HG03139 (cell line): ENCODE measurements around the gene AGT.

Source experiments
- ATAC-seq: cut with Tn5 transposase; IDR thresholded peaks from one replicate; pipeline ENCODE4 v1.9.1; 2021; ENCODE audit not compliant: unreplicated experiment

The AGT gene

DNA sequence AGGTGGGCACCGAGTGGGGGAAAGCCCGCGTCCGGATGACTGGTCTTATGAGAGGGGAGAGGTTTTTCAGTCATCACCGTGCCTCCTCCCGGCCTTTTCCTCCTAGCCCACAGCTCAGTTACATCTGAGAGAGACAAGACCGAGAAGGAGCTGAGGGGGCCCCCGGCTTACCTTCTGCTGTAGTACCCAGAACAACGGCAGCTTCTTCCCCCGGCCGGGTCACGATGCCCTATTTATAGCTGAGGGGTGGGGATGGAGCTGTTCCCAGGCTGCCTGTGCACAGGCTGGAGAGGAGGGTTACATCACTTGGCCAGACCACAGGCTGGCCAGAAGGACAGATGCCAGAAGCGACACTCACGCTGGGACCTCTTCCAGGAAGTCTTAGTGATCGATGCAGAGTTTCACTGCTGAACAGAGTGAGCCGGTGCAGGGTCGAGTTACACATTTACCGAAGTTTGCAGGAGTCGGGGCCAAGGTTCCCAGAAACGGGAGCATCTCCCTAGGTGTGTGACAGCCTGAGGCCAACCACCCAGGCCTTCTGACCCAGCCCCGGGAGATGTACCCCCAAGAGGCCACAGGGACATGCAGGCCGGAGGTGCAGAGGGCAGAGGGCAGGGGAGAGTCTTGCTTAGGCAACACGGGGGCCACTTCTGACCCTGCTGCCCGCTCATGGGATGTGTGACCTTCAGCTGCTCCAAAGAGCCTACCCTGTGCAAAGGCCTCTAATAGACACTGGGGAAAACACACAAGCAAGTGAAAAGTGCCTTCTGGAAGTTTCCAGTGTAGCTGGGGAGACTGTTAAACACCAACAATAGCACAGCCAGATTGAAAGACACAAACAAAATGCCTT lies at the start of gene AGT:
AGT (minus strand) TSS at position 208 of the 850 bp plus-strand sequence. CDS start 3,299 bp downstream, outside the sequence.
- no peak for ATAC-seq

DNA sequence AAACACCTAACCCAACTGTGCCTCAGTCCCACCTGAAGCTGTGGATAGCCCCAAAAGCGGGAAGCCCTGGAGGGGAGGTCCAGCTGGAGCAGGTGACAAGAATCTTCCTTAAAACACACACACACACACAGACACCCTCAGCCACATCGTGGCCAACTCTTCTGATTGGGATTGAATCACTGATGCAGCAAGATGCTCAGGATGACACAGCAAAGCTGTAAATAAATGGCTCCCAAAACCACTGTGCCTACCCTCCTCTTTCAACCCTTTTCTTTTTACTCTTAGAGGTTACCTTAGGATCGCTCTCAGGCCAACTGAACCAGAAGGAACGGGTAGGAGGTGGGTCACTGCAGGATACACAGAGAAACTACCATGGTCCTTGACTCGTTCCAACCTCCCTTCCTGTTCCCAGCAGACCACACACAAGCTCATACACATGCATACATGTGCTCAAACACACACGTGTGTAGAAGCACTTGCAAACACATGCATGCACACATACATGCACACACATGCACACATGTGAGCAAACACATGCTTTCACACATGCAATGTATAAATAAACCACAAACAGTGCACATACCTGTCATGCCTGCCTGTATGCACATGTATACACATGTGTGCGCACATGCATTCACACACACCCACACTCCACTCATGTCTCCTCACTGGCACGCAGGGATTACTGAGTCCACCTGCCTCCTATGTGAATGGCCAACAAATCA lies 47.7 kb upstream of the AGT start:
- no peak for ATAC-seq

DNA sequence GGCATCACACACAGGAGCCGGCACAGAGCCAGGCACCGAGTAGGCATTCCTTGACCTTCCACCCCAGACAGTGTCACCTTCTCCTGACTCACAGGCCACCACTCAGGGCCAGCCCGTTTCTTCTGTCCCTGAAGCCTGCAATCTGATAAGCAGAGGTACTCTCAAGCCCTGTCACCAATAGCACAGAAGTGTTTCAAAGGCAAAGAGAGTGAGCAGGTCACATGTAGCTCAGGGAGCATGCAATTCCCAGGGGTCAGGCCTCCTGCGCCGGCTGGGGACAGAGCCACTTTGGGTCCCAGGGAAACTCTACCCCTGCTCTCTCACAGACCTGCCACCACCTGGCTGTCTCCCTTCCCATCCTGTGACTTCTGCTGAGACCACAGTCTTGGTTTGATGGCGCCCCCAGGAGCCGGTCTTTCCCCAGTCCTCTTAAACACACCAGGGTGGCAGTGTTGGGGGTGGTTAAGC lies 46.5 kb upstream of the AGT start:
- no peak for ATAC-seq

DNA sequence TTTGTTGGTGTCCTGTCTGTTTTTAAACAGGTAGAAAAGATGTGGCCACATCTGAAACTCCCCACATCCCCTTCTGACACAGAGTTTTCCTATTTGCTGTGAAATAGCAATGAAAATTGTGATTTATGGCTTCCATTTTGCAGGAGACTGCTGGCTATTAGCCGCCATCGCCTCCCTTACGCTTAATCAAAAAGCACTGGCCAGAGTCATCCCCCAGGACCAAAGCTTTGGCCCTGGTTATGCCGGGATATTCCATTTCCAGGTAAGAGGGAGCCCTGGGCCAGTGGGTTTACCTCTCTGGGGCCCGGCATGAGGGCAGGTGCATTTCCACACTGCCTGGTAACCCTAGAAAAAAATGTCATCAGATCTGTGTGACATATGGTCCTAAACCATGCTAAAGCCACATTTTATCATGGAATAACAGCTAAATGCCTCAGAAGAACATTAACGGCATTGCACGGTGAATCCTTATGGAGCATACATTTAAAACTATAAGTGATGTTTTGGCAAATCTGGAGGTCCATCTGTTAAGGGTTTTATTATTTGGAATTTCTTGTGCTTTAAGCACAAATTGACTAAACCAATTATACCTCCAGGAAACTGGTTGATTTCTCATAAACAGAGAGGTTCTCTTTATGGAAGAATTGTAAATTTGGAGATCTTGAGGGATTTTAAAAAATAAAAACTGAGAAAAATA lies 45.6 kb upstream of the AGT start:
- no peak for ATAC-seq

DNA sequence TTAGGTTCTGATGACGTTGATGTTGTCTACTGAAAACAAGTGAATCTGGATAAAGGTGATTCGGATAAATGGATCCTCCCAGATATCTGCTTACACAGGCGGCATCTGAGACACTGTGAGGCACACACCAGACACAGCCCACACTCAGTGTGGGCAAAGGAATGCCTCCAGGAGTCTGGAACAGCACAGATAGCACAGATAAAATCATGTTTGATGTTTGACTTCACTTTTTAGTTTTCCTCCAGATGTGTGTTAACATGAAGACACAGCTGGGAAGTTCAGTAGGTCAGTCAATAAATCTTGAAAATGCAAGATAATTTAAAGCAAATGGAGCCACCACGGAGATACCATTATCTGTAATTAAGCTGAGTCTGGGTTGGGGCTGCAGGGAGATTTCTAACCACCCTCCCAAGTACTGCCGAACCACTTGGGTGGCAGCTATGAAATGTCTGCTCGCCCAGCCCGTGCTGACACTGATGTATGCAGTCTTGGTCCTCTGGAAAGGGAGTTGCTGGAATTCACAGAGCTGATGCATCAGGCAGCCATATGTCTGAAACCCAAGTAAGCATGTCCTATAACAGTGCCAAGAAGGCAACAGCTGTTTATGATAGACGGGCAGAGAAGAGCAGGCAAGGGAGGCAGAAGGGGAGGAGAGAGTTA lies 44.9 kb upstream of the AGT start:
- ATAC-seq = no peak

DNA sequence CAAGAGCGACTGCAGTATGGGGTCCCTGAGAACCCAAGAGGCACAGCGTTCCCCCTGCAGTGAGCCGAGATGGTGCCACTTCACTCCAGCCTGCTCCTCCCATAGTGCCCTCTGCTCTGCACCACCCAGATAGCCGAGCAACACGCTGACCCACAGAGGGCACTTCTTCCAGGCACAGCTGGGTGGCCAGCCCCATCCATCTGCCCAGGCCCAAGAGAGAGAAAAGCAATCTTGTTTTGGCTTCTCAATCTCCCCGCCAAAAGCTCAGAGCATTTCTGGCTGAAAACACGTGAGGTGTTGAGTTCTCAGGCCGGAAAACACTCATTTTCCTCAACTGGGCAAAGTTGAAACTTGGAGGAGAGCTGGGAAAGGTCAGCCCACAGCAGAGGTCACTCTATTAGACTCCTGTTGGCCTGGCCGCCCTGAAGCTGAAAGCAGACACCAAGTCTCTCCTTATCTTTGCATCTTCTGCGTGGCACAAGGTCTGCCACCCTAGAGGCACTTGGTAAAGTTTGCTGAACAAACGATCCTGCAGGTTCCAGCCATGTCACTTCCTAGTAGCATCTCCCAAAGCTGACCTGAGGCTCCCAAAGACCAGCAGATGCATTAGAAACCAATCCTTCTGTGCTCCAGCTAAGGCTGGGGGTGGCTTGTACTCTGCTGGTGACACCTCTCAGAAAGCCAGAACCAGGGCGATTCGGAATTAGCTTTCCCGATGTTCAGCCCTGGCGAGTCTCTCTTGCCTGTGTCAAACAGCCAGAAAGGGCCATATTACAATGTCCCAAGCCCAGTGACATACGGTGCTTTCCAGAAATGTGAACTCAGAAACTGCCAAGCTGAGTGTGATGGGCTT lies 44.2 kb upstream of the AGT start:
- ATAC-seq = no peak

DNA sequence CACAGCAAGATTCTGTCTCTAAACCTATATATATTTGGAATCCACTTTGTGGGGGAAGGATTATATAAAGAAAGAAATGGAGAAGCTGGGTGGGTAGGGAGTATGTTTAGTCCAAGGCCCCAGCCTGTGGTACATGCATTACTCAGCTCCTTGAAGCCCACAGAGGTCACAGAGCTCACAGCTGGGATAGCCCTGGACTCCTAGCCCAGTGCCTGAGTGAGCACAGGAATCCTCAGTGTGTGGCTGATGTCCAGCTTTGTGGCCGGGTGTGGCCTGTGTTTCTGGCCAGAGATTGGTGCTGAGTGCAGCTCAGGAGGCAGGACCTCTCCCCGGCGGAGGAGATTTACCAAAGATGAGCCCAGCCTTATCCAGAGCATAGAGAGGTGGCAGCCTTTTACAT lies 40.9 kb upstream of the AGT start:
- no peak for ATAC-seq

DNA sequence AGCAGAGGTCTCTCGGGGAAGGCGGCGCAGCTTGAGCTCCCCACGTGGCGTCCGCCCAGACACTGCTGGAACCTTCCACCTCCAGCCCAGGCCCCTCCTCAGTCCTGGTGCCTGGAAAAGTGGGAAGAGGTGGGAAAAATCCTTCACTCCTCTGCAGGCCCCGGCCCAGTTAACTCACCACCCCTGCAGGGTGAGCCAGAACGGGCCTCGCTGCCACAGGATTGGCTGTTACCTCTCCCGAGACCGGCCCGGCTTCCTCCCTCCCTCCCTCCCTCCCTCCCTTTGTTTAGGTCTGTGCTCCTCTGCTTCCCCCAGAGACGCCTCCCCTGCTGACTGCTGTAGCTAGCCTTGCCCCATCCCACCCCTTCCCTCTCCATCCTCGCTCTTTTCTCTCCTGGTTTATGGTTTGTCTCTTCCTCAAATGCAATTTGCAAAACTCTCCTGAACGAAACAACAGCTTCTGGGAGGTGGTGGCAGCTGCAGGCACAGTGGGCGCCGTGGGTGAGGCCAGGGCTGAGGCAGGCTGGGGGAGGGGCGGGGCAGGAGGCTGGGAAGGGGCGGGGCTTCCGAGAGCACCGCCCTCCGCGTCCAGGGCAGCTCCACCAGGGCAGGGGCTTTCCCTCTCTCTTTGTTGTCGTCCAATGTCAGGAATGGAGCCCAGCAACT lies 39.8 kb upstream of the AGT start:
- no peak for ATAC-seq

DNA sequence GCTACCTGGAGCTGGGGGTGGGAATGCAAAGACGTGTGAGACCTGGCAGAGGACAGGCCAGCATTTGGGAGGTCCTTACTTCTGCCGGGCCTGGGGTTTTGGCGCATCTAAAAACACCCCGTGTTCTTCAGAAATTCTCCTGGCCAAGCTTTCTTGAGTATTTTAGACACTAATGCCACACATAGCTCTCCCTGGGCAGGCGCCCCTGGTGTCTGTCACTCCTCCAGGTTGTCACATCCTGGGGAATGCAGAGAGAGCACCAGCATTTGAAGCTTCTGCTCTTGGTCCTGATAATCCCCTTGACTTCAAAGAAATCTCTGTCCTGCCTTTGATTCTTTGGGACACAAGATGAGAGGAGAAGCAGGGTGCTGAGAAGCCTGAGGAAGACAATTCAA lies 39.3 kb upstream of the AGT start:
- no peak for ATAC-seq

DNA sequence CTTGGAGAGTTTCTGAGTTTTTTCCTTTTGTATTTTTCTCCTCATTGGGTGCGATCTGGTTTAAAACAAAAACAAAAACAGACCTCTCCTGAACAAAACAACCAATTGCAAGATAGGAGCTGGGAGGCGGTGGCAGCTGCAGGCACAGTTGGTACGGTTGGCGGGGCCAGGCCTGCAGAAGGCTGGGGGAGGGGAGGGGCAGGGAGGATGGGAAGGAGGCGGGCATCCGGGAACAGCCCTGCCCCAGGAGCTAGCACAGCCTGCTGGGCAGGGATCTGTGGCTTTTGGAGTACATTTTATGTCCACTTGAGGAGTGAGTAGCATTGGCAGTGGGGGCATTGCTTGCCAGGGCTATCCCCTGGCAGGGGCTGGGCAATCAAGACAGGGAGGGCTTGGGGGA lies 38.5 kb upstream of the AGT start:
- no peak for ATAC-seq

DNA sequence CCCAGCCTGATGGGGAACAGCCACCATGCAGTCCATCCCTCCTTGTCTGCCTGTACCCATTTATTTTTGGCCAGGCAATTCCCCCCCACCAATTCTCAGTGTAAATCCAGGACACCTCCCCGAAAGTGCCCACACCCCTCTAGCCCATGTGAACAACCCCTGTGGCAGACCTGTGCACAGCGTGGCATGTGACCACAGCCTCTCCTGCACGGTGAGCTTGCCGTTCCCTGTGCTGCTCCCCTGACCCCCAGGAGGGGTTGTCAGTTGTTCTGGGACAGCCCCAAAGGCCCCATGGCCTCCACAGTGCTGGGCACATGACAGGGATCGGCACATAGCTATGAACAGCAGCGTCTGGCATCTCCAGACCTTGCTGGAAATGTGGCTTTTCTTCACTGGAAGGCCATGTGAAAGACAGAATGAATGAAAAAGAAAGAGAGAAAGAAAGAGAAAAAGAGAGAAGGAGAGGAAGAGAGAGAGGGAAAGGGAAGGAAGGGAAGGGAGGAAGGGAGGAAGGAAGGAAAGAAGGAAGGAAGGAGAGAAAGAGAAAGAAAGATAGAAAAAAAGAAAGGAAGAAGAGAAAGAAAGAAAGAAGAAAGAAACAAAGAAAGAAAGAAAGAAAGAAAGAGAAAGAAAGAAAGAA lies 37.2 kb upstream of the AGT start:
- ATAC-seq = no peak

DNA sequence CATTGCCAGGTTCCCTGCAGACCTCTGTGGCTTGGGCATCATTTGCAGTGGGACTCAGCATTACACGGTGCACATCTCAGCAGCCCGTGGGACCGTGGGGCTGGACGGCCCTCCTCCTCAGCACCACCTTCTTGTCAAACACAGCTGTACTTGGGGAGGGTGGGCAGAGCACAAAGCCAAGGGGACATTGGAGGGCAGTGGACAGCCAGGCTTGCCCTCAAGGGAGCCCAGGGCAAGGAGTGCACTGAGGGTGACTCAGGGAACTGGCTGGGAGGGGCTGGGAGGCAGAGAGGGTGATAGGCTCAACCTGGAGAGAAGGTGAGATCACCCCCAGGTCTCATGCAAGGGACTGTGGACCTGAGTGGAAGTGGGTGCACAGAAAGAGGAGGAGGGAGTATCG lies 36.7 kb upstream of the AGT start:
- ATAC-seq = no peak

DNA sequence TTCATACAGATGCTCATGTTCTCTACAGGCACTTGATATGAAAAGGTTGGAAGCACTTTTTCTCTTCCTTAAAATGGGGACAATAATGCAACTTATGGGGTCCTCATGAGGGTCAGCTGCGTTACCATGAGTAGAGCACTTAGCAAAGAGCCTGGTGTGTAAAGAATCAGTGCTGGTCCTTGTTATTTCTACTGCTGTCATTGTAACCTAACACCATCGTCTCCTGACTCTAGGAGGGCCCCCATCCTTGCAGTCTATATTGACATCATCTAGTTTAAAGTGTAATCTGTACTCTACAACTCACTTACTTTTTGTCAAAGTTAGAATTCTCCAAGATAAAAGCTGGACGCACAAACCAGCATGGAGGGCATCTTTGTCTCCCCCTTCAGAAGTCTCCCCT lies 35.7 kb upstream of the AGT start:
- ATAC-seq = no peak

DNA sequence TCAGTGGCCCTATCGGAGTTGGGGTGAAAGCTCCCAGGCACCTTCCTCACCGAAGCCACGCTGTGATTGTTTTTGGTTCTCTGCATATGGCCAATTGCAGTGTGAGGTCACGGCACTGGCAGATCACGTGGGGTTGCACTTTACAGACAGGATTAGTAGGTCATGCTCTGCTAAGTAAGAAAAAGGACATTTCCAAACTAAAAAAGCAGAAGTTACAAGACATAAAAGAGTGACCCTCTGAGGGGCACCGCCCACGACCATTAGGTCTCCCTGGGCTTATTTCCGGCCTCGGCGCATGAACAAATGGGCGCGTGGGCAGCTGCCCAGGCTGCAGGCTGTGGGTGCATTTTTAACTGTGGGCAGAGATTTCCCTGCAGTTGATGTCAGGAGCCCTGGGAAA lies 35.2 kb upstream of the AGT start:
- ATAC-seq = no peak

DNA sequence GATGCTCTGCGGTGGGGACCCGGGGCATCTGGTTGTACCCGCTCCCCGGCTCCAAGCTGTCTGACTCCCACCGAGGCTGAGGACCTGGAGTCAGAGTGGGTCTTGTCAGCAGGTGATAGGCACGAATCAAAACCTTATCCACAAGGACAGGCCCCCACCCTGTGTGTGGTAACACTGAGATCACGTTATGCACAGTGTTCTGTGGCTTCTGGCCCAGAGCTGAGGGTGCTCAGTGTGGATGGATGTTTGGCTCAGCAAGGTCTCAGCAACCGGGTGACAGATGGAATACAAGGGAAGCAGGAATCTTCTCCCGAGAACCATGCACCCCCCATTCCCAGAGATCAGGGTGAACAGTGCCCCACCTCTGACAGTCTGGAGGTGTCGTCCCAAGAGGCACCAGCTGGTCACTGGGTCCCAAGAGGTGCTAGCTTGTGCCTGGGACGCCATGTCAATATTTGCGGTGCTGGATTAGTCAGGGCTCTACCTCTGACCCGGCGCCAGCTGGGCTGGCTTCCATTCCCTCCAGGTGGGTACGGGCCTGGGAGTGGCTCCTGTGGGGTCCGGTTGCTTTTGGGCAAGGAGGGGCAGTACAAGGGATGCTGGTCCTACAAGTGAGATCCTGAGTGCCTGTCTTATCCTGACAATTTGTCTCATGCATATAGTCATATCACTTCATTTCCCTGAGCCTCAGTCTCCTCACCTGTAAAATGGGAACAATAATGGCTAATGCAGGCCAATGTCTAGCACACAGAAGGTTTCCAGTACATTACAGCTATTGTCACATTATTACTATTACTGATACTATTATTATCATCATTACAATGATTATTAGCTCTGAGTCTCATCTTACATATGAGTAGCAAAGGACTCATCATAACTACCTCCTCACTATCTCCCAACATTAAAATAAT lies 34.2 kb upstream of the AGT start:
- no peak for ATAC-seq

DNA sequence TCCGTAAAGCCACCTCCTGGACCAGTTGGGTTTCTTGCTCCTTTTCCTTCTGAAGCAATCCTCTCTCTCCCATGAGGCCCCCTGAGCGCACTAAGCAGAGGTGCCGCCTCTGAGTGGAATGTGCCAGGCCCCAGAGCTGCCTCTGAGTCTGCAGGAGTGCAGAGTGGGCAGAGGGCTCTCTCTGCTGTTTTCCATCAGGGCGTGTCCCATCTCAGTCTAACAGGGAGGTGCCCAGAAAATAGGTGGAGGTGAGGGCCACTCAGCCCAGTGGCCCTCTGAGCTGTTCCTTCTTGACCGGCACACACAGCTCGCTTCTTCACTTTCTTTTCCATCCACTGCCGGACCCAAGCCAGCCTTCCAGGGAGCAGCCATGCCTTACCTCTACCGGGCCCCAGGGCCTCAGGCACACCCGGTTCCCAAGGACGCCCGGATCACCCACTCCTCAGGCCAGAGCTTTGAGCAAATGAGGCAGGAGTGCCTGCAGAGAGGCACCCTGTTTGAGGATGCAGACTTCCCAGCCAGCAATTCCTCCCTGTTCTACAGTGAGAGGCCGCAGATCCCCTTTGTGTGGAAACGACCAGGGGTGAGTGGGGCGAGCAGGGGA lies 33.3 kb upstream of the AGT start, which contains the start of gene CAPN9:
CAPN9 (plus strand) TSS at position 262 of the 604 bp plus-strand sequence; CDS start at position 371, 109 bp downstream.
- no peak for ATAC-seq

DNA sequence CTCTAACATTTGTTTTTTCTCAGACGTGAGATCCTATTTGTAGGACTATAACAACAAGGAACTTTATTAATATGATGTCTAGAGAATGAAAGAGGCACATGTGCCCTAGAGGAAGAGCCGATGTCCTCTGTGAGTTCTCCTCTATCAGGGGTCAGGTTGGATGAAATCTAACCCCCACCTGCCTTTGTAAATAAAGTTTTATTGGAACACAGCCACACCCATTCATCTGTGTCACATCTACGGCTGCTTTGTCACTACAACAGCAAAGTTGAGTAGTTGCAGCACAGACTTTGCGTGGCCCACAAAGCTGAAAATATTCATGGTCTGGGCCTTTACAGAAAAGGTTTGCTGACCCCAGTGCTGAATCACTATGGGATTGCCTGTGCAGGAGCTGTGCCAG lies 32.7 kb upstream of the AGT start:
- ATAC-seq = no peak

DNA sequence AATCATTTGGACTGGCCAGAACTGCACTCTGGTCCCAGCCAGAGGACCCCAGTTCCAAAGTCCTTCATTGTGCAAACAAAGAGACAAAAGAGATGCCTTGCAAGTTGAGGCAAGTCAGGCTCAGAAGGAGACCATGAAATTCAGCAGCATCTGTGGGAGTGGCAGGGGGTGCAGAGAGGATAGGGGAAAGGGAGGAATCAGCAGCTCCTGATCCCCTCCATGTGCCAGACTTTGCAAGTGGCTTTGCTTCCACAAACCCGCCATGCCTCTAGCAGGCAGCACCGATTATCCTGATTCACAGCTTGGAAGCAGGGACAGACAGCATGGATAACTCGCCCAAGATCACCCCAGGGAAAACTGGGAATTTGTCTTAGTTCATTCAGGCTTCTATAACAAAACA lies 31.1 kb upstream of the AGT start:
- ATAC-seq = no peak
